ENCODE measurements around the gene CA5A. TPM values are rescaled to one million over a fixed set of nuclear protein-coding genes. Genes with fewer than 3 reads are reported as not detected.
"Not testable (repeated sequence)": the region's sequence is repeated elsewhere in the genome, so short reads cannot be mapped to it uniquely, and the experiment has no call there.

Gene CA5A
- total RNA-seq, 4 donors from 2014 or later, result not detected

DNA sequence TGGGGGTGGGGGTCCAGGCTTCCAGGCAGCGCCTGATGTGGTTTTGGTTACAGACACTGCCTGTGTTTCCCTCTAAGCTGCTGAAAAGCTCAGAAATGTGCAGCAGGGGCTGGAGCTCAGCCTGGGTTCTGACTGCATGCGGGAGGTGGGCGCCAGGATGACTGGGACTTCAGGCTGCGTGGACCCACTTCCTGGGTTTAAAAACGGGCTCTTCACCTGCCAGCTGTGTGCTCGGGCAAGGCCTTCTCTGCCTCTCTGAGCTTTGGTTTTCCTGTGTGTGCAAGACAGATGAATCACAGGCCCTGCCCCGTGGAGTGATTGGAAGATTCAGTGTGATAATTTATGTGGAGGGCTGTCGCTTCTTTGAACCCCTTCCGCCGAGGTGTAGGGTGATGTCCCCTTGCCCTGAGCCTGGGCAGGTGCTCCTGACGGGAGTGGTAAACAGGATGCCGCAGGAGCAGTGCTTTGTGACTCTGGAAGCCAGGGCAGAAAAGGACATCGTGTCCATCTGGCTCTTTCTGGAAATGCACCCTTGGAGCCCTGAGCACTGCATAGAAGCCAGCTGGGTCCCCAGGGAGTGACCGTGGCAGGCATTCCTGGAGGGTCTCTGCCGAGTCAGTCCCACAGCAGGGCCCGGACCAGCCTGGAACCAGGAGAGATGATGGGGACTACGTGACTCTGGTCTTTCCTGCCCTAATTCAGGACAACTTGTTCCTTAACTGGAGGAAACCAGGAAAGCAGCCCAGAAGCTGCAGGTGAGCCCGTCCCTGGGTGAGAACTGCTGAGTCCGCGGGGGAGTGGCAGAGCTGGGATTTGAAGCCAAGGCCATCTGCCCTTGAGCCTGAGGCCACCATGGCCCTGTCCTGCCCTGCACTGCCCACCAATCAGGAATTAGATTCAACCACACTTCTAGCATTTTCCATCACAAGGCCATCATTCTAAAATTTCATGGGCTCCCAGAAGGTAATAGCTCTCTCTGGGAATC, 38.5 kb downstream of the CA5A start:
- Histone ChIP-seq H3K27ac (no peak overlapping the region), H3K27me3 (no peaks in the 10 kb centered on the region), H3K4me1 (no peaks in the 10 kb centered on the region), H3K4me3 (no peak overlapping the region), H3K36me3 (no peaks in the 10 kb centered on the region), H3K9me3 (no peaks in the 10 kb centered on the region)
- TF ChIP-seq POLR2A (IDR thresholded peaks at IDR 0.05), result no peak
- TF ChIP-seq CTCF (IDR thresholded peaks at IDR 0.05), result no peak
- intact Hi-C loops (cut with DNase I; ENCODE audit: low total_unique reads), result no loop called here
- no peak for DNase-seq

- H3K36me3 ChIP-seq; H3K4me3 ChIP-seq; H3K9me3 ChIP-seq; H3K27me3 ChIP-seq; H3K27ac ChIP-seq; intact Hi-C loops (cut with DNase I; ENCODE audit: low total_unique reads); H3K4me1 ChIP-seq; DNase-seq: not testable (repeated sequence)
Measured at GRCh38 chr16:87896924-87897520, 39.3 kb downstream of the CA5A start.

DNA sequence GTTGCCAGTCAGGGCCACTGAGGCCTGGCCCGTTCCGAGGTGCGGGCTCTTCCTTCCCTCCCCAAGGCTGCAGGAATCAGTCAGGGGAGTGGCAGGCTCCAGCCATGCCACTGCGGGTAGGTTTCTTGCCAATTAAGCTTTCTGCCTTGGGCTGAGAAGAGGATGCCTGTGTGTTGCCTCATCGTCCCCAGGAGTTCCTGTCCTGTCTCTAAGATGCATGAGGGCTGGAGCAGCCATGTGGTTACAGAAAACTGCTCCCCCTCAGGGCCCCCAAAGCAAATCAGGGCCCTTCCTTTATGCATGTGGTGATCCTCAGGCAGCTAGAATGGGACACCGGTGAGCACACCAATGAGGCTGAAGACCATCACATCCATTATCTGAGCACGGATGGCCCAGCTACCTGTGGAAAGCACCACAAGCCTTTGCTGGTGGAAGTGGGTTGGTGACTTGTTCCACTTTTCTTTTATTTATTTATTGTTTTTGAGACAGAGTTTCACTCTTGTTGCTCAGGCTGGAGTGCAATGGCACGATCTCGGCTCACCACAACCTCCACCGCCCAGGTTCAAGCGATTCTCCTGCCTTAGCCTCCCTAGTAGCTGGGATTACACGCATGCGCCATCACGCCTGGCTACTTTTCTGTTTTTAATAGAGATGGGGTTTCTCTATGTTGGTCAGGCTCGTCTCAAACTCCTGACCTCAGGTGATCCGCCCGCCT, 40.0 kb downstream of the CA5A start:
- H3K9me3 ChIP-seq; H3K27ac ChIP-seq; H3K4me1 ChIP-seq; DNase-seq; H3K27me3 ChIP-seq; intact Hi-C loops (cut with DNase I; ENCODE audit: low total_unique reads); H3K36me3 ChIP-seq; H3K4me3 ChIP-seq: not testable (repeated sequence)

DNA sequence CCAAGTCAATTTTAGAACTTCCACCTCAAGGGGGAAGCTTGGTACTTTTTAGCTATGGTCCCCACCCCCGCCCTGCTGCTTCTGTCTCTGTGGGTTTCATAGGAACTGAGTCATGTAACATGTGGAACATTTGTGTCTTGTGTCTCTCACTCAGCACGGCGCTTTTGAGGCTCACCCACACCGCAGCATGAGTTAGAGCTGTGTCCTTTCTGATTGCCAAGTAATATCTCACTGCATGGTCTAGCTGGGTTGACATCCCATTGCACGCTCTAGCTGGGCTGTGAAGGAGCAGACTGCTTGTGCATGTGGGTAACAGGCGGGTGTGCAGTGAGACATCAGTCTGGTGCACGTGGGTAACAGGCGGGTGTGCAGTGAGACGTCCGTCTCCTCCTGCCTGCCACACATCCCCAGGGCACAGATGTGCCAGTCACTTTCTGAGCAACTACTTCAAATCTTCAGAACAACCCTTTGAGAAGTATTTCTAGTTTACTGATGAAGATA, 40.6 kb downstream of the CA5A start:
- intact Hi-C loops (cut with DNase I; ENCODE audit: low total_unique reads), result no loop called here
- no peak overlapping the region for H3K27ac ChIP-seq
- no peaks in the 10 kb centered on the region for H3K9me3 ChIP-seq
- no peaks in the 10 kb centered on the region for H3K27me3 ChIP-seq
- H3K4me3 ChIP-seq, result no peak overlapping the region
- TF ChIP-seq POLR2A (IDR thresholded peaks at IDR 0.05) (no peak), CTCF (IDR thresholded peaks at IDR 0.05) (no peak)
- DNase-seq, result no peak
- H3K4me1 ChIP-seq, result no peaks in the 10 kb centered on the region
- no peaks in the 10 kb centered on the region for H3K36me3 ChIP-seq

DNA sequence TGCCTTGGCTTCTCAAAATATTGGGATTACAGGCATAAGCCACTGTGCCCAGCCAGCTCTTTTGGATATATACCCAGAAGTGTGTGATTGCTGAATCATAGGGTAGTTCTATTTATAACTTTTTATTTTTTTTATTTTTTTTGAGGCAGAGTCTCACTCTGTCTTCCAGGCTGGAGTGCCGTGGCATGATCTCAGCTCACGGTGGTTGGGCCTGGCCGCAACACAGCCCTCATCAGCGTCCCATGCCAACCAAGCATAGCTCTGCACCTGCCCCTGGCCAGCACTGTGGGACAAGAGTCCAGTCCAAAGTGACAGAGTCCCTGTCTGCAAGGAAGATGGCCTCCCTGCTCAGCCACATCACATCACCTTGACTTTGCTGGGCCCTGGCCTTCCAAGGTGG, 42.3 kb downstream of the CA5A start:
- H3K27me3 ChIP-seq; H3K9me3 ChIP-seq; H3K4me1 ChIP-seq; H3K4me3 ChIP-seq; DNase-seq; H3K36me3 ChIP-seq; intact Hi-C loops (cut with DNase I; ENCODE audit: low total_unique reads); H3K27ac ChIP-seq: not testable (repeated sequence)

DNA sequence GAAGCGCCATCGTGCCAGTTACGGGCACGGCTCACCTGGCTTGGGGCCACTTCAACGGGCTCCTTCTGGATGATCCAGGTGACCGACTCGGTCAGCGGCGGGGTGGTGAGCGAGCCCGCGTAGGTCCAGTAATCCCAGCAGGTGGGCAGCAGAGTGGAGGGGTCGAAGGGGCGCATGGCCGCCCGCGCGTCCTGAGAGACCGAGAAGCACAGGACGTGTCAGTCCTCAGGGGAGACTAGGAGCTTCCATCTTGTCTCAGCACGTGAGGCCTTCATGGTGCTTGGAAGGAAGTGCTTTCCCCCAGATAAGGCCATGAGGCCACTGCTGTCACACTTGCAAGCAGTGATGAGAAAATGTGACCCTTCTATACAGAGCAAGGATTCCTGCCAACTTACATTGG, 44.6 kb downstream of the CA5A start:
- H3K27me3 ChIP-seq, result no peaks in the 10 kb centered on the region
- intact Hi-C loops (cut with DNase I; ENCODE audit: low total_unique reads), result no loop called here
- TF ChIP-seq CTCF (IDR thresholded peaks at IDR 0.05), result no peak
- no peaks in the 10 kb centered on the region for H3K4me1 ChIP-seq
- no peaks in the 10 kb centered on the region for H3K36me3 ChIP-seq
- H3K9me3 ChIP-seq, result no peaks in the 10 kb centered on the region
- DNase-seq, result no peak
- H3K4me3 ChIP-seq, result no peak overlapping the region
- no peak overlapping the region for H3K27ac ChIP-seq

GRCh38 chr16:87889762-87890161, 46.6 kb downstream of the CA5A start:
- DNase-seq; H3K27ac ChIP-seq; H3K36me3 ChIP-seq; H3K9me3 ChIP-seq; H3K4me3 ChIP-seq; intact Hi-C loops (cut with DNase I; ENCODE audit: low total_unique reads); H3K4me1 ChIP-seq; H3K27me3 ChIP-seq: not testable (repeated sequence)

- H3K27me3 ChIP-seq; intact Hi-C loops (cut with DNase I; ENCODE audit: low total_unique reads); H3K27ac ChIP-seq; H3K4me1 ChIP-seq; H3K4me3 ChIP-seq; H3K36me3 ChIP-seq; H3K9me3 ChIP-seq; DNase-seq: not testable (repeated sequence)
Measured at GRCh38 chr16:87888346-87888745, 48.0 kb downstream of the CA5A start.

- H3K36me3 ChIP-seq; H3K4me3 ChIP-seq; DNase-seq; H3K4me1 ChIP-seq; H3K9me3 ChIP-seq; H3K27ac ChIP-seq; H3K27me3 ChIP-seq; intact Hi-C loops (cut with DNase I; ENCODE audit: low total_unique reads): not testable (repeated sequence)
Measured at GRCh38 chr16:87887931-87888330, 48.4 kb downstream of the CA5A start.

Data from uterus (tissue), 4 donors.